Stimulated activated CD8-positive, alpha-beta memory T cell treated with anti-CD3 and anti-CD28 coated beads, Interleukin-7, amount 100 ng/mL, for 1 hour (primary cell): Measurements from ENCODE around the gene KRT84.

Experiments used
- DNase-seq, 2 donors: peaks; one replicate each; pipeline ENCODE4 v3.0.0-alpha.2; 2020; ENCODE audit warnings: low read depth in 2 of 2

The KRT84 gene

GRCh38 chr12:52385226-52385702 lies at the start of gene KRT84:
TSS of gene KRT84 (minus strand) at chr12:52385652. CDS start at chr12:52385585, 67 bp downstream.
- DNase-seq, result no peak

GRCh38 chr12:52434760-52435530 lies 49.5 kb upstream of the KRT84 start:
- no peak for DNase-seq

- DNase-seq, result no peak
Observed at GRCh38 chr12:52434081-52434733, 48.8 kb upstream of the KRT84 start, which contains the start of gene KRT75. TSS of gene KRT75 (minus strand) at chr12:52434371. CDS start at chr12:52434304, 67 bp downstream.

- DNase-seq, result no peak
Observed at GRCh38 chr12:52433501-52434080, 48.1 kb upstream of the KRT84 start.

GRCh38 chr12:52432559-52433207 lies 47.2 kb upstream of the KRT84 start:
- DNase-seq, result no peak

- no peak for DNase-seq
Observed at GRCh38 chr12:52428121-52428520, 42.7 kb upstream of the KRT84 start.

- no peak for DNase-seq
Observed at GRCh38 chr12:52427083-52427482, 41.6 kb upstream of the KRT84 start.

- DNase-seq, result no peak
Observed at GRCh38 chr12:52426034-52426433, 40.6 kb upstream of the KRT84 start.

GRCh38 chr12:52425466-52425865 lies 40.0 kb upstream of the KRT84 start:
- no peak for DNase-seq

- DNase-seq, result no peak
Observed at GRCh38 chr12:52423661-52424500, 38.4 kb upstream of the KRT84 start.

- no peak for DNase-seq
Observed at GRCh38 chr12:52423035-52423434, 37.6 kb upstream of the KRT84 start.

GRCh38 chr12:52419656-52420055 lies 34.2 kb upstream of the KRT84 start:
- no peak for DNase-seq

GRCh38 chr12:52418576-52419110 lies 33.2 kb upstream of the KRT84 start:
- no peak for DNase-seq

GRCh38 chr12:52417740-52418139 lies 32.3 kb upstream of the KRT84 start:
- no peak for DNase-seq

- no peak for DNase-seq
Observed at GRCh38 chr12:52416795-52417194, 31.3 kb upstream of the KRT84 start.

GRCh38 chr12:52415870-52416750 lies 30.7 kb upstream of the KRT84 start:
- no peak for DNase-seq

- DNase-seq, result no peak
Observed at GRCh38 chr12:52414936-52415335, 29.5 kb upstream of the KRT84 start.

- no peak for DNase-seq
Observed at GRCh38 chr12:52413782-52414345, 28.4 kb upstream of the KRT84 start.

- DNase-seq, result no peak
Observed at GRCh38 chr12:52413202-52413601, 27.8 kb upstream of the KRT84 start.

- no peak for DNase-seq
Observed at GRCh38 chr12:52411815-52412214, 26.4 kb upstream of the KRT84 start.
